Effector memory CD4-positive, alpha-beta T cell (primary cell): ENCODE measurements around the gene AGR2.
A peak's percentile ranks its signal among the peaks of the same experiment; 100 is the strongest.

Source experiments
- DNase-seq, 3 donors: peaks; one replicate each; pipeline ENCODE4 v3.0.0-alpha.2; 2020
- H3K27ac ChIP-seq: 2 replicates; pipeline ENCODE4 v1.7.0; 2013; ENCODE audit warnings: mild to moderate bottlenecking, low read length, moderate library complexity; ENCODE audit not compliant: insufficient read depth, poor library complexity, severe bottlenecking
- H3K27me3 ChIP-seq: replicated peaks from 2 replicates; pipeline ENCODE4 v1.7.0; 2013; ENCODE audit warnings: mild to moderate bottlenecking, low read length; ENCODE audit not compliant: insufficient read depth, control insufficient read depth, poor library complexity, severe bottlenecking
- H3K36me3 ChIP-seq: 2 replicates; pipeline ENCODE4 v1.7.0; 2013; ENCODE audit warnings: mild to moderate bottlenecking, low read length, moderate library complexity; ENCODE audit not compliant: control insufficient read depth, insufficient read depth
- H3K4me1 ChIP-seq: 2 replicates; pipeline ENCODE4 v1.7.0; 2013; ENCODE audit warnings: low read length, mild to moderate bottlenecking; ENCODE audit not compliant: control insufficient read depth, insufficient read depth, poor library complexity, severe bottlenecking
- H3K4me3 ChIP-seq: 2 replicates; pipeline ENCODE4 v1.7.0; 2013; ENCODE audit warnings: low read length, low read depth, mild to moderate bottlenecking; ENCODE audit not compliant: insufficient read depth, poor library complexity, severe bottlenecking
- H3K9me3 ChIP-seq: 2 replicates; pipeline ENCODE4 v1.7.0; 2013; ENCODE audit warnings: mild to moderate bottlenecking, low read length, moderate library complexity; ENCODE audit not compliant: control insufficient read depth

AGR2 gene

DNA sequence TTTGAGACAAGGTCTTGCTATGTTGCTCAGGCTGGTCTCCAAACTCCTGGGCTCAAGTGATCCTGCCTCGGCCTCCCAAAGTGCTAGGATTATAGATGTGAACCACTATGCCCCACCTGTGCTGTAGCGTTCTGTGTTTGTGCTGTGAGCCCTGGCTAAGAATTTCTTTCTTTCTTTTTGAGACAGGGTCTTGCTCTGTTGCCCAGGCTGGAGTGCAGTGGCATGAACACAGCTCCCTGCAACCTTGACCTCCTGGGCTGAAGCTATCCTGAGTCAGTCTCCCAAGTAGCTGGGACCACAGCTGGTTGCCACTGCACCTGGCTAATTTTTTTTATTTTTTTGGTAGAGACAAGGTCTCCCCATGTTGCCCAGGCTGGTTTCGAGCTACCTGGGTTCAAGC is 39.9 kb downstream of the AGR2 start:
- no peaks in the 10 kb centered on the region for H3K36me3 ChIP-seq
- no peak overlapping the region for H3K4me3 ChIP-seq
- DNase-seq = no peak
- no peaks in the 10 kb centered on the region for H3K9me3 ChIP-seq
- H3K27me3 ChIP-seq = no peaks in the 10 kb centered on the region
- no peaks in the 10 kb centered on the region for H3K4me1 ChIP-seq
- H3K27ac ChIP-seq = no peak overlapping the region

- Histone ChIP-seq H3K36me3 (no peaks in the 10 kb centered on the region), H3K27me3 (no peaks in the 10 kb centered on the region), H3K27ac (no peak overlapping the region), H3K4me3 (no peak overlapping the region), H3K9me3 (no peaks in the 10 kb centered on the region), H3K4me1 (no peaks in the 10 kb centered on the region)
- DNase-seq = no peak
Measured at GRCh38 chr7:16762177-16762576, 42.6 kb downstream of the AGR2 start.

DNA sequence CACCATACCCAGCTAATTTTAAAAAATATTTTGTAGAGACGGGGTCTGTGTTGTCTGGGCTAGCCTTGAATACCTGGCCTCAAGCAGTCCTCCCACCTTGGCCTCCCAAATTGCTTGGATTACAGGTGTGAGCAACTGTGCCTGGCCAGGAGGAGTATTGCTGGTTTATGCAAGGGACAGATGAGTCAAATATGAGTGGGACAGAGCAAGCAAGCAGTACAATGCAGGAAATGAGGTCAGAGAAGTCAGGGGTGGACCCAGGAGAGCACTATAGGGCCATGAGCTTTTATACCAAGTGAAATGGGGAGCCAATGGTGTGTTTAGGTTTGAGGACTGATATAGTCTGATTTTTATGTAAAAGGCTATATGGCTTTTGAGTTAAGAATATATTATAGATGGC is 45.0 kb downstream of the AGR2 start:
- Histone ChIP-seq H3K4me3 (no peak overlapping the region), H3K27me3 (no peaks in the 10 kb centered on the region), H3K36me3 (no peaks in the 10 kb centered on the region), H3K9me3 (no peaks in the 10 kb centered on the region), H3K4me1 (no peaks in the 10 kb centered on the region), H3K27ac (no peak overlapping the region)
- DNase-seq = no peak

DNA sequence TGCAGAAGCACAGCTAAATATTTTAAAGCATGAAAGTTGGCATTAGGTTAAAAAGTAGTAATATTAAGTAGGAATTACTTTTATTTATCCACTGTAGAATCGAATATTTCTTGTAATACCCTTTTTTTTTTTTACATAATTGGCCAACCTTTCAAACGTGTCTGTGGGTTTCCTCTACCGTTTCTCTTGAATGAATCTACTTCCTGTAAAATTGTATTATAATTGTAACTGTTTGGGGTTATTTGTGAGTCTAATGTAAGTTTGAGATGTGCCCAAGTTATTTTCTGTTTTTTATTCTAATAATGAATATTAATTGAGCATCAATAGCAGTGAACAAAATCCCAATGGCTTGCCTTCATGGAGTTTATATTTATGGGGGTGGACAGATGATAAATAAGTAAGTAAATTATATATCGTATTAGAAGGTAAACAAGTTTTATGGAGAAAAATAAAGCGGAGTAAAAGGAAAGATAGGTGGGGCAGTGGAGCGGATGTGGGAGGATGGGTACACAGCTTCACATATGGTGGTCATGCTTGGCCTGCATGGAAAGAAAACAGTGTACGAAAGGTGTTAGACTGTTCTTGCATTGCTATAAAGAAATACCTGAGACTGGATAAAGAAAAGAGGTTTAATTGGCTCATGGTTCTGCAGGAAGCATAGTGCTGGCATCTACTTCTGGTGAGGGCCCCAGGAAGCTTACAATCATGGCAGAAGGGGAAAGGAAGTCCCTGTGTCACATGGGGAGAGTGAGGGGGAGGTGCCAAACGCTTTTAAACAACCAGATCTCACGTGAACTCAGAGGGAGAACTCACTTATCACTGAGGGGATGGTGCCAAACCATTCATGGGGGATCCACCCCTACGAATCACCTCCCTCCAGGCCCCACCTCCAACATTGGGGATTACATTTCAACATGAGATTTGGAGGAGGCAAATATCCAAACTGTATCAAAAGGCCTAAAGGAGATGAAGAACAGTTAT is 45.9 kb downstream of the AGR2 start:
- no peak for DNase-seq
- H3K27me3 ChIP-seq = no peaks in the 10 kb centered on the region
- H3K4me3 ChIP-seq = no peak overlapping the region
- H3K9me3 ChIP-seq = no peaks in the 10 kb centered on the region
- H3K36me3 ChIP-seq = no peaks in the 10 kb centered on the region
- peaks cover 4% of the 10 kb centered on the region for H3K4me1 ChIP-seq
- H3K27ac ChIP-seq = no peak overlapping the region

- Histone ChIP-seq H3K4me1 (peaks cover 4% of the 10 kb centered on the region), H3K4me3 (no peak overlapping the region), H3K27ac (no peak overlapping the region), H3K27me3 (no peaks in the 10 kb centered on the region), H3K36me3 (no peaks in the 10 kb centered on the region), H3K9me3 (no peaks in the 10 kb centered on the region)
- DNase-seq = no peak
Measured at GRCh38 chr7:16758036-16758435, 46.8 kb downstream of the AGR2 start.

- no peaks in the 10 kb centered on the region for H3K27me3 ChIP-seq
- DNase-seq = no peak
- H3K36me3 ChIP-seq = no peaks in the 10 kb centered on the region
- H3K4me3 ChIP-seq = no peak overlapping the region
- no peaks in the 10 kb centered on the region for H3K9me3 ChIP-seq
- H3K27ac ChIP-seq = no peak overlapping the region
- H3K4me1 ChIP-seq = peaks cover 4% of the 10 kb centered on the region
Measured at GRCh38 chr7:16755397-16755796, 49.4 kb downstream of the AGR2 start.

DNA sequence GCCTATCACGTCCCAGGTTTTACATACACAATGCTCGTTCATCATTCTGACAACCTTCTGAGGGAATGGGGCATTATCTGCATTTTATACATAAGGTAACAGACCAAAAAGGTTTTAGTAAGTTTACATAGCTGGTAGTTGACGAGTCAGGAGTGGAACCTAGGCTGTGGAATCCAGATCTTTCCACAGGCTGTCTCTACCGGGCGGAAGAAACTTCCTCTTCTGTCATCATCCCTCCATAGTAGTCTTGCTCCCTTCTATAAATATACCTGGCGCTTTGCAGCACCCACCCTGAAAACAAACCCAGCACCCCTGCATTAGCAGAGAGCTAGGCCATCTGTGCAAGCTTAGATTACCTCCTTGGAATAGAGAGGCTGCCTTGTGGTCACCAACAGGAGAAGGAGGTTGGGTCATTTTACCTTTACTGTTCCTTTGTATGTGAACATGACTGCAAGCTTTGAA is 49.9 kb downstream of the AGR2 start:
- no peak for DNase-seq
- Histone ChIP-seq H3K27me3 (no peaks in the 10 kb centered on the region), H3K4me3 (no peak overlapping the region), H3K9me3 (no peaks in the 10 kb centered on the region), H3K27ac (no peak overlapping the region), H3K36me3 (no peaks in the 10 kb centered on the region), H3K4me1 (peaks cover 4% of the 10 kb centered on the region)

DNA sequence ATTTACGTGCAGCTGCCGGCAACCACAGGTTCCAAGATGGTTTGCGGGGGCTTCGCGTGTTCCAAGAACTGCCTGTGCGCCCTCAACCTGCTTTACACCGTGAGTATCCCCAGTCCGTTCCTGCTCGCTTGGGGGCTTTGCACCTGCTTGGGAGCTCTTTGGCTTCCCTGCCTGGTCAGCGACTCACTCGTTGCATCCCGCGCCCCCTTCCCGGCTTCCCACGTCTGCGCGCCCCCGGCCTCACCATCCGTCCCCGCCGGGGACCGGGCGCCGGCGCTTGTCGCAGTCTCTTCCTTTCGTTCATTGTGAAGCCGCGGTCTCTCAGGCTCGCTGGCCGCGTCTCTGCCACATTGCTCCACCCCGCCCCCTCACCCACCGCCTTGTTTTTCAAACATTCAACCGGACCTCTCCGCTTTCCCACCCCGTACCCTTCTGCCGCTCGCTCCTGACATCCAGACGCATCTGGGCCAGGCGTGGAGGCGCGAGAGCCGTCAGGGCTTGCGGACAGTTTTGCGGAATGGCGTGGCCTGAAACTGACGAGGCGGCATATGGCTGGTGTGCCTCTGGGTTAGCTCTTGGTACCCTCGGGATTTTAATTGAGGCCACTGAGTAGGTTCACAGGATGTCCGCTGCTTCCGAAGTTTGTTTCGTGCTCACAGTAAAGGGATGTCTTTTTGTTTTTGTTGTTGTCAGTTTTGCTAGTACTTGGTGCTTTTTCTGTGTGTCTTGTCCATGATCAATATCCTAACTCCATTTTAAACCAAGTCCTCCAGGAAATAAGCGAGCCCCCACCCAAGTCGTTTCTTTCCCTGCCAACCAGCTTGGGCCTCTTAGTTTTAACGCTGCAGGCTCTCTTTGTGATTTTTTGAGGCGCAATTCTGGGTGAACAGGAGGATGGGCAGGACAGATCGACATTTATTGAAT is 50.6 kb downstream of the AGR2 start:
- Histone ChIP-seq H3K36me3 (no peaks in the 10 kb centered on the region), H3K4me3 (peak overlapping the region; percentile 50), H3K4me1 (peaks cover 4% of the 10 kb centered on the region), H3K27me3 (no peaks in the 10 kb centered on the region), H3K9me3 (no peaks in the 10 kb centered on the region), H3K27ac (no peak overlapping the region)
- DNase-seq = no peak

- peak; percentile 1 to 32 (median 16) for DNase-seq
- Histone ChIP-seq H3K4me1 (peaks cover 4% of the 10 kb centered on the region), H3K27me3 (no peaks in the 10 kb centered on the region), H3K36me3 (no peaks in the 10 kb centered on the region), H3K9me3 (no peaks in the 10 kb centered on the region), H3K4me3 (peak within 1 kb of the TSS; percentile 50), H3K27ac (no peak within 1 kb of the TSS)
Measured at GRCh38 chr7:16753102-16753931, 51.5 kb downstream of the AGR2 start, which contains the start of gene TSPAN13. Gene TSPAN13, plus strand, starts transcription at chr7:16753755. Its CDS starts 213 bp downstream, at chr7:16753968.
